ENCODE results near the gene TASL. TPM values are rescaled to one million over a fixed set of nuclear protein-coding genes. Genes with fewer than 3 reads are reported as not detected.
"Not testable (repeated sequence)": the region's sequence is repeated elsewhere in the genome, so short reads cannot be mapped to it uniquely, and the experiment has no call there.

TASL gene
- total RNA-seq, 1 experiment from 2014 or later = not detected

- H3K4me3 ChIP-seq (ENCODE audit: low read depth, low read length, poor library complexity, severe bottlenecking) = no peak overlapping the region
- H3K27ac ChIP-seq (ENCODE audit: low read depth, low read length, poor library complexity, severe bottlenecking) = no peak overlapping the region
- H3K9me3 ChIP-seq (ENCODE audit: low read depth, low read length, poor library complexity, severe bottlenecking) = no peaks in the 10 kb centered on the region
- H3K4me1 ChIP-seq (ENCODE audit: insufficient read depth, low read length, poor library complexity, severe bottlenecking) = no peaks in the 10 kb centered on the region
- ChIA-PET POLR2A (ENCODE audit: low non-redundant PET) (no interaction called here), CTCF (no interaction called here)
- DNase-seq (ENCODE audit: low spot score) = no peak
- intact Hi-C loops (cut with micrococcal nuclease; ENCODE audit: unreplicated experiment) = no loop called here
- no TSS peak for BruUV-seq (replicated peaks)
- H3K36me3 ChIP-seq (ENCODE audit: insufficient read depth, low read length, poor library complexity, severe bottlenecking) = no peaks in the 10 kb centered on the region
- H3K27me3 ChIP-seq (replicated peaks; ENCODE audit: insufficient read depth, low read depth, low read length, poor library complexity) = no peaks in the 10 kb centered on the region
- TF ChIP-seq CTCF (conservative IDR thresholded peaks at IDR 0.05; ENCODE audit: low read depth, low read length) (no peak), EZH2 (IDR thresholded peaks at IDR 0.05; ENCODE audit: borderline replicate concordance, low read depth, low read length, poor library complexity, severe bottlenecking) (no peak)
Observed at GRCh38 chrX:30610026-30610425, 32.5 kb upstream of the TASL start.

- BruUV-seq (replicated peaks) = no TSS peak
- Histone ChIP-seq H3K36me3 (ENCODE audit: insufficient read depth, low read length, poor library complexity, severe bottlenecking) (no peaks in the 10 kb centered on the region), H3K27ac (ENCODE audit: low read depth, low read length, poor library complexity, severe bottlenecking) (no peak overlapping the region), H3K4me1 (ENCODE audit: insufficient read depth, low read length, poor library complexity, severe bottlenecking) (no peaks in the 10 kb centered on the region), H3K27me3 (replicated peaks; ENCODE audit: insufficient read depth, low read depth, low read length, poor library complexity) (no peaks in the 10 kb centered on the region), H3K9me3 (ENCODE audit: low read depth, low read length, poor library complexity, severe bottlenecking) (no peaks in the 10 kb centered on the region), H3K4me3 (ENCODE audit: low read depth, low read length, poor library complexity, severe bottlenecking) (no peak overlapping the region)
- intact Hi-C loops (cut with micrococcal nuclease; ENCODE audit: unreplicated experiment) = no loop called here
- POLR2A ChIA-PET (ENCODE audit: low non-redundant PET) = no interaction called here
- DNase-seq (ENCODE audit: low spot score) = no peak
- CTCF ChIA-PET = no interaction called here
- no peak for TF ChIP-seq EZH2 (IDR thresholded peaks at IDR 0.05; ENCODE audit: borderline replicate concordance, low read depth, low read length, poor library complexity, severe bottlenecking)
- no peak for TF ChIP-seq CTCF (conservative IDR thresholded peaks at IDR 0.05; ENCODE audit: low read depth, low read length)
Observed at GRCh38 chrX:30607155-30607554, 29.6 kb upstream of the TASL start.

GRCh38 chrX:30600269-30601176 lies 23.0 kb upstream of the TASL start:
- CTCF ChIA-PET; POLR2A ChIA-PET (ENCODE audit: low non-redundant PET); BruUV-seq (replicated peaks): not testable (repeated sequence)

More at GRCh38 chrX:30600269-30601176, 23.0 kb upstream of the TASL start:
- H3K27me3 ChIP-seq (replicated peaks; ENCODE audit: insufficient read depth, low read depth, low read length, poor library complexity); H3K9me3 ChIP-seq (ENCODE audit: low read depth, low read length, poor library complexity, severe bottlenecking); H3K4me1 ChIP-seq (ENCODE audit: insufficient read depth, low read length, poor library complexity, severe bottlenecking); H3K36me3 ChIP-seq (ENCODE audit: insufficient read depth, low read length, poor library complexity, severe bottlenecking); H3K4me3 ChIP-seq (ENCODE audit: low read depth, low read length, poor library complexity, severe bottlenecking); DNase-seq (ENCODE audit: low spot score); H3K27ac ChIP-seq (ENCODE audit: low read depth, low read length, poor library complexity, severe bottlenecking); intact Hi-C loops (cut with micrococcal nuclease; ENCODE audit: unreplicated experiment): not testable (repeated sequence)

All from A673 (cell line).